GM04504 (cell line): ENCODE results near the gene MAPKAP1.
A peak's percentile ranks its signal among the peaks of the same experiment; 100 is the strongest.
"Not testable (repeated sequence)": the region's sequence is repeated elsewhere in the genome, so short reads cannot be mapped to it uniquely, and the experiment has no call there.

ENCODE experiments used
- DNase-seq: peaks from one replicate; pipeline ENCODE4 v3.0.0-alpha.2; 2012; ENCODE audit warnings: low read depth

MAPKAP1 gene

GRCh38 chr9:125730168-125730567 lies 23.2 kb upstream of the MAPKAP1 start:
- DNase-seq, result no peak

DNA sequence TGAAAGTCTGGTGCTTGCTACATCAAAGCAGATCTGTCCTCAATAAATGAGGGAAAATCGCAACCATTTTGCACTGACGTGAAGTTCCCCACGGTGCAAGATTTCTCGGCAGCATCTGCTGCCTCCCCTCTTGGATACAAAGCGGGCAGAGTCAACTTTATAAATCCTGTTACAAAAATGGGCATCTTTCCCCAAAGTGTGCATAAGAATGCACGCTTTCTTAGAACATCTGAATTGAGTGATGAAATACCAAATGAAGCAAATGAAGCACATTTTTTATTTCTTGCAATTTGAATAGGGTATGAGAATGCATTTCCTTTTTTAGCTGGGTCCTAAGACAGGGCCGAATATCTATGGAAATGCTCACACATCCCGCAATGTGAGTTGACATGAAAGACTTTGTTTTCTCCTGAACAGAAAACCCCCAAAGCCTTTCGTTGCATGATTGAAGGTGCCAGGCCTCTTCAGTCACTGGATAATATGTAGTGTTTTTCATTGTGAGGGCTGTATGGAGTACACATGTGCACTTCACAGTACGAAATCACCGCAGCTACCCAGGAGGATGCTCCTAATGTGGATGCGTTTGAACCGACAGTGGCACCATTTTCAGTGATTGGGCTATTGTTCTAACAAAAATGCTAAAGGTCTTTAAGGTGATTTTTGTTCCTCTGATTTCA lies 19.6 kb upstream of the MAPKAP1 start:
- DNase-seq, result no peak

GRCh38 chr9:125707472-125707804 lies 430 bp upstream of the MAPKAP1 start:
- DNase-seq, result no peak

DNA sequence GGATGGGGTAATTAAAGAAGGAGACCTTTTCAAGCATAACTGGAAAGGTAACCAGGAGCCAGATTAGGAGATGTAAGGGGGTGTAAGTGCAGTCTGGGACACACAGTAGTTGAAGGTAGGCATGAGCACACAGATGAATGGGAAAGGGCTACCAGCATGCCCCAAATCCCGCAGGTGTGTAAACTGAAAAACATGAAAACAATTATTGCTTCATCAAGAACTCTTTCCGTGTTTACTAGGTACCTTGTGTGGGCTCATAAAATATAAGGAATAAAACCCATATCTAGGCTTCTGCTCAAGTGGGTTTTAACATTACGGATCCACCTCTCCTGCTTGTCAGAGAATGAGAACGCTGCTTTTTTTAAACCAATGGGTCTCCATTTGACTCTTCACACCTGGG lies 1.1 kb downstream of the MAPKAP1 start:
- no peak for DNase-seq

- no peak for DNase-seq
Measured at GRCh38 chr9:125703662-125704061, 3.3 kb downstream of the MAPKAP1 start.

DNA sequence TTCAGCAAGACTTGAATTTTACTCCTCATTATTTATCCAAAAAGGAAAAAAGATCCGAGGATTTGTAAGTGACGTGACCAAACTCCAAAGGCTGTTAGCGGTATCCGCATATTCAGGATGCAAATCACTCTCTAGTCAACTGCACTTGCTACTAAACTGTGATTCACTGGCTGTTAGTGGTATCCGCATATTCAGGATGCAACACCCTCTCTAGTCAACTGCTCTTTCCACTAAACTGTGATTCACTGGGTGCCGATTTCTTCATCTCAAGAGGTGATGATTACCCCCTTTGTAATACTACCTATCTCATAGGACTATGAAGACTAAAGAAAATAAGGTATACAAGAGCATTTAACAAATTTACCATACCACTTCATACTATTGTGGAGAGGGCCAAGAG lies 5.7 kb downstream of the MAPKAP1 start:
- peak; percentile 52 for DNase-seq

DNA sequence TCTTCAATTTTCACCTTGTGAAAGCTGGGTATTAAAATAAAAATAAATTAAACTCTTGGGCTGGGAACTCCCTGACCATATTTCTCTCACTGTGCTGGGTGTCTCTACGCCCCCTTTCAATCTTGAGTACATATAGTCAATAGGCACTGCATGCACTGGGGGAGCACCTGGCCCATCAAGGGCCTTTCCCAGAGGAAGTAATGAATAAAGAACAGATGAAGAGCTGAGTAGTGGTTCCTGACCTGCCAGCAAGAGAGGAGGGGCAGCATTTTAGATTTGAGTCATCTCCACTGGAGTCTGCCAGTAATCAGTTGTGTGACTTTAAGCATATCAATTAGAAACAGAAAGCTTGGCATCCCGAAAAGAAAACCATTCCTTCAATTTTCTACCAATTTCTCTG lies 6.2 kb downstream of the MAPKAP1 start:
- DNase-seq, result no peak

GRCh38 chr9:125699870-125700269 lies 7.1 kb downstream of the MAPKAP1 start:
- DNase-seq, result no peak

- no peak for DNase-seq
Measured at GRCh38 chr9:125696106-125696647, 10.8 kb downstream of the MAPKAP1 start.

GRCh38 chr9:125695548-125695947 lies 11.5 kb downstream of the MAPKAP1 start:
- DNase-seq, result not testable (repeated sequence)

- no peak for DNase-seq
Measured at GRCh38 chr9:125694478-125694877, 12.5 kb downstream of the MAPKAP1 start.

- not testable (repeated sequence) for DNase-seq
Measured at GRCh38 chr9:125693492-125693891, 13.5 kb downstream of the MAPKAP1 start.

DNA sequence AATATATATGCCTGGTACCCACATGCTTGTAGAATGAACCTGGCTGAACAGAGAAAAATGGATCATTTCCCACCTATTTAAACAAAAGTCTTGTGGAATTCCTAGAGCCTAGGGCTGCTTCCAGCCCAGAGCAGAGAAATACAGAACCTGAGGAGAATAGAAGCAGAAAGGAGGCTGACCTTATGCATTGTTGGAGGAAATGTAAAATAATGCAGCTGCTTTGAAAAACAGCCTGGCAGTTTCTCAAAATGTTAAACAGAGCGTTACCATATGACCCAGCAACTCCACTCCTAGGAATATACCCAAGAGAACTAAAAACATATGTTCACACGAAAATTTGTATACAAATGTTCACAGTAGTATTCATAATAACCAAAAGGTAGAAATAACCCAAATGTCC lies 15.1 kb downstream of the MAPKAP1 start:
- no peak for DNase-seq

DNA sequence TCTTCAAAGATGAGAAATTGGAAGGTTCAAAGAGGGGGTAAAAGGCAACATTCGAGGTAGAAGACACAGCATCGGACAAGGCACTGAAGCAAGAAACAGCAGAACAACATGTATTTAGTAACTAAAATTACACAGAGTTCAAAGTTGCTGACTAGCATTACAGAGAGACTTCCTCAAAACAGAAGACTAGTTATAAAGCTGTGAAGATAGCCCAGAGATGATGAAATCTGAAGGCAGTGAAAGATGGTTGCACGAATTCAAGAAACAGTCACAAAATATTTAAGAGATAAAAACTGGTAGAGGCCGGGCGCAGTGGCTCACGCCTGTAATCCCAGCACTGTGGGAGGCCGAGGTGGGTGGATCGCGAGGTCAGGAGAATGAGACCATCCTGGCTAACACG lies 16.3 kb downstream of the MAPKAP1 start:
- DNase-seq, result no peak

DNA sequence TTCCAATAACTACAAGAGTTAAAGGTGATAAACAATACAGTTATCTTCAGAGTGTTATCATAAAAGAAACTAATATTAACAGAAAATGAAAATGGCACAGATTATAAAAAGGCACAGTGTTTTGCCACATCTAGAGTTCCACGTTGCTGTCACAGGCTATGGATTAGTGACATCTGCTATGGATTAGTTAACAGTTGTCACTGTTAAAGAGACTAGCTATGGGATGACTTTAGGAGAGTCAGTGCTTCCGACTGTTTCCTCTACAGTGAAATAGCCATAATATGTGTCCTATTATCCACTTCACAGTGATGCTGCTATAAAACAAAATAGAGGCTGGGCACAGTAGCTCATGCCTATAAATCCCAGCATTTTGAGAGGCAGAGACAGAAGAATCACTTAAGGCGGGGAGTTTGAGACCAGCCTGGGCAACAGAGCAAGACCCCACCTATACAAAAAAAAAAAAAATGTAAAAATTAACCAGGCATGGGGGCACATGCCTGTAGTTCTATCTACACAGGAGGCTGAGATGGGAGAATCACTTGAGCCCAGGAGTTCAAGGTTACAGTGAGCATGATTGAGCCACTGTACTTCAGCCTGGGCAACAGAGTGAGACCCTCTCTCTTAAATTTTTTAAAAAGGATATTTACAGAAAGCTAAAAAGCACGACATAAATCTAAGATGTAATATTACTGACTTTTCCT lies 19.7 kb downstream of the MAPKAP1 start:
- DNase-seq, result no peak

DNA sequence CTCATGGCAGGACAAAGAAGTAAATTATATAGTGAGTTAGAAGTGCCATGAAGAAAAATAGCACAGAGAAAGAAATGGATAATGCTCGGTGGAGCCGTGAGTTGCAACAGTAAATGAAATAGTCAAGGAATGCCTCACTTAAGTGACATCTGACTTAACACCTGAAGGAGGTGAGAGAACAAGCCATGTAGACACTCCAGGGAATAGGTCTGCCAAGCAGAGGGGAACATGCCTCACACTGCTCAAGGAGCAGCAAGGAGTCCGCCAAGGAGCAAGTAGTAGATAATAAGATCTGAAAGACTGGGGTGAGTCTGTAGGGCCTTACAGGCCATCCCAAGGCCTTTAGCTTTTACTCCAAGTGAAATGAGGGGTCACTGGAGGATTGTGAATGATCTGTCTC lies 21.8 kb downstream of the MAPKAP1 start:
- DNase-seq, result no peak

GRCh38 chr9:125683486-125683885 lies 23.5 kb downstream of the MAPKAP1 start:
- no peak for DNase-seq

- DNase-seq, result no peak
Measured at GRCh38 chr9:125682340-125682739, 24.7 kb downstream of the MAPKAP1 start.

- no peak for DNase-seq
Measured at GRCh38 chr9:125681657-125682056, 25.4 kb downstream of the MAPKAP1 start.

DNA sequence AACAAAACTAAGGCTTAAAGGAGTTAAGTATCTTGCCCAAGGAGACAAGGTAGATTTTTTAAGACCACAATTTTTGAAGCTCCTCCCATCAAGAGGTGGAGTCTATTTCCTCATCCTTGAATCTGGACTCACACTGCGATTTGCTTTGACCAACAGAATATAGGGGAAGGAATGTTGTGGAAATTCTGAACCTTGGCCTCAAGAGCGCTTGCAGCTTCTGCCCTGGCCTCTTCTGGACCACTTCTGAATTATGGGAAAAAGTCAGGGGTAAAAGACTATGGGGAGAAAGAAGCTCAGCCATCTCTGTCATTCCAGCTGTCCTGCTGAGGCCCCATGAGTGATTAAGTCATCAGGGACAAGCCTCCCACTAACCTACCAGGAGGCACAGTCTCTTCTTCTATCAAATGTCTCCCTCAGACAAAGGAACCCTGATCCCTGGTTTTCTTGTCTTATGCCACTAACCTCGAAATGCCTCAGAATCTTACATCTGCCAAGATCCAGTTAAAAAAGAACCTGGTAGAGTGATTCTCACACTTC lies 25.9 kb downstream of the MAPKAP1 start:
- no peak for DNase-seq

DNA sequence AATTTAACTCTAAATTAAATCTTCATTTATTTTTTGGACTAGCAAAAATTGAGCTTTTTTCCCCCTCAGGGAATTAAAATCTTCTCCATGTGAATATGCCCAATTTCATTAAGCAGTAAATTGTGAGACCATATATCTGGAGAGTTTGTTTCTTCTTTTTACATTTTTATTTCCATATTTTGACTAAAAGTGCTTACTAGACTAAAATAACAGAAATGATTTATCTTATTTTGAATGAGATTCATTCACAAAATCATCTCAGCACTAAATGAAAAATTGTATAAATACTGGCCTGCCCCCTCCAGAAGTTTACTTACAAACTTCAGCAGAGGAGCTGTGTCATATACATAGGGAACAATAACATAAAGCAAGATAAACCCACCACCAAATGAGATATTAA lies 26.6 kb downstream of the MAPKAP1 start:
- DNase-seq, result no peak

DNA sequence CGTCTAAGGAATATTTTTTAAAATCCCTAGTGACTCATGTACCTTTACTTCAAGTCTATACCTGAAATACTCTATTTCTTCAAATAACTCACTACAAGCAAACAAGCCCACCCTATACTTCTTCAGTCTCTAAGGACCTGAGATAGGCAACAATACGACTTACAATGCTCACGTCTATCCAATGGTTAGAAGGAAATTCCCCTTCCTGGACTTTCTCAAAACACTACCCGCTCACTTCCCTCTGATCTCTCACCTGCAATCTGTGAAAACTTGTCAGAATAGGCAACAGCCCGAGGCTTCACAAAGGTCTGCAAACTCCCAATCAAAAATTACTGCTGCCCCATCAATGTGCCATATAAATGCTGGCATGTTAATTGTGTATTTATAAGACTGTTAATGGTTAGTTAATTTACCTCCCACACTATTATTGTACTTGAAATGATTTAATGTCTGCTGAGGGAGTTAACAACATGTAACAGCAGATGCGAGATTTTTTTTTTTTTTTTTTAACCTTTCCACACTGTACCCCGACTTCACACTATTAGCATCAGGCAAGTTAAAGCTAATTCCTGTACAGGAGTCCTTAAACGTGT lies 27.3 kb downstream of the MAPKAP1 start:
- no peak for DNase-seq
